ENCODE results near the gene KLHL25.

KLHL25 gene

GRCh38 chr15:85725019-85725418 is 69.7 kb downstream of the KLHL25 start:
- H3K4me3 ChIP-seq (ENCODE audit: low read length) = no peak overlapping the region
- TF ChIP-seq ZNF274 (IDR thresholded peaks at IDR 0.05; ENCODE audit: low read depth, low read length) = no peak

- TF ChIP-seq ZNF274 (IDR thresholded peaks at IDR 0.05; ENCODE audit: low read depth, low read length) = no peak
- H3K4me3 ChIP-seq (ENCODE audit: low read length) = no peak overlapping the region
Observed at GRCh38 chr15:85723960-85724945, 70.5 kb downstream of the KLHL25 start.

- no peak overlapping the region for H3K4me3 ChIP-seq (ENCODE audit: low read length)
- TF ChIP-seq ZNF274 (IDR thresholded peaks at IDR 0.05; ENCODE audit: low read depth, low read length) = no peak
Observed at GRCh38 chr15:85722374-85723152, 72.2 kb downstream of the KLHL25 start.

GRCh38 chr15:85718981-85719380 is 75.7 kb downstream of the KLHL25 start:
- TF ChIP-seq ZNF274 (IDR thresholded peaks at IDR 0.05; ENCODE audit: low read depth, low read length) = no peak
- no peak overlapping the region for H3K4me3 ChIP-seq (ENCODE audit: low read length)

GRCh38 chr15:85718271-85718971 is 76.3 kb downstream of the KLHL25 start:
- H3K4me3 ChIP-seq (ENCODE audit: low read length) = no peak overlapping the region
- no peak for TF ChIP-seq ZNF274 (IDR thresholded peaks at IDR 0.05; ENCODE audit: low read depth, low read length)

- no peak overlapping the region for H3K4me3 ChIP-seq (ENCODE audit: low read length)
- no peak for TF ChIP-seq ZNF274 (IDR thresholded peaks at IDR 0.05; ENCODE audit: low read depth, low read length)
Observed at GRCh38 chr15:85717212-85717611, 77.5 kb downstream of the KLHL25 start.

GRCh38 chr15:85716261-85716660 is 78.5 kb downstream of the KLHL25 start:
- H3K4me3 ChIP-seq (ENCODE audit: low read length) = no peak overlapping the region
- no peak for TF ChIP-seq ZNF274 (IDR thresholded peaks at IDR 0.05; ENCODE audit: low read depth, low read length)

- TF ChIP-seq ZNF274 (IDR thresholded peaks at IDR 0.05; ENCODE audit: low read depth, low read length) = no peak
- H3K4me3 ChIP-seq (ENCODE audit: low read length) = no peak overlapping the region
Observed at GRCh38 chr15:85711580-85712192, 83.0 kb downstream of the KLHL25 start.

- no peak for TF ChIP-seq ZNF274 (IDR thresholded peaks at IDR 0.05; ENCODE audit: low read depth, low read length)
- H3K4me3 ChIP-seq (ENCODE audit: low read length) = no peak overlapping the region
Observed at GRCh38 chr15:85710340-85710842, 84.3 kb downstream of the KLHL25 start.
